WERI-Rb-1 (cell line): ENCODE results near the gene WNK2.

Experiments
- DNase-seq: peaks from one replicate; pipeline ENCODE4 v3.0.0-alpha.2; 2020
- H3K27ac ChIP-seq: fragments of 250-450 bp; sonication (Bioruptor Pico); 2 replicates; pipeline ENCODE4 v1.5.1; 2020; ENCODE audit warnings: mild to moderate bottlenecking, moderate library complexity
- H3K27me3 ChIP-seq: fragments of 250-450 bp; sonication (Bioruptor Pico); 2 replicates; pipeline ENCODE4 v1.5.1; 2021; ENCODE audit warnings: mild to moderate bottlenecking, low read depth, moderate library complexity; ENCODE audit not compliant: insufficient read depth, severe bottlenecking
- H3K36me3 ChIP-seq: fragments of 250-450 bp; sonication (Bioruptor Pico); 2 replicates; pipeline ENCODE4 v1.5.1; 2020; ENCODE audit warnings: mild to moderate bottlenecking, moderate library complexity
- H3K4me3 ChIP-seq: 2 replicates; pipeline ENCODE4 v1.5.1; 2011; ENCODE audit warnings: low read depth, mild to moderate bottlenecking, control low read depth, low read length
- H3K9me3 ChIP-seq: fragments of 250-450 bp; sonication (Bioruptor Pico); 2 replicates; pipeline ENCODE4 v1.5.1; 2021; ENCODE audit warnings: mild to moderate bottlenecking, moderate library complexity; ENCODE audit not compliant: severe bottlenecking
- CTCF ChIP-seq: IDR thresholded peaks from 2 replicates; pipeline ENCODE4 v1.5.1; 2011; ENCODE audit warnings: low read depth, mild to moderate bottlenecking, control low read depth, inconsistent platforms, low read length

WNK2 gene

DNA sequence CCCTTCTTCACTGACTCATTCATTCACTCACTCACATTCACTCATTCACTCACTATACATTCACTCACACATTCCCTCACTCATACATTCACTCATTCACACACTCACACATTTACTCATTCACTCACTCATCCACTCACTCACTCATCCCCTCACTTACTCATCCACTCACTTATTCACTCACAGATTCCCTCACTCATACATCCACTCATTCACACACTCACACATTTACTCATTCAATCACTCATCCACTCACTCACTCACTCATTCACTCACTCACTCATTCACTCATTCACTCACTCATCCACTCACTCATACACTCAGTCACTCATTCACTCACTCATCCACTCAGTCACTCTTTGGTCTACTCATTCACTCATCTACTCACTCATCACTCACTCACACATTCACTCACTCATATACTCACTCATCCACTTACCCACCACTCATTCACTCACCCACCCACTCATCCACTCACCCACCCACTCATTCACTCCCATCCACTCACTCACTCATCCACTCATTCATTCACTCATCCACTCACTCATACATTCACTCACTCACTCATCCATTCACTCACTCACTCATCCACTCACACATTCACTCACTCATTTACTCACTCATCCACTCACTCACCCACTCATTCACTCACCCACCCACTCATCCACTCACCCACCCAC lies 27.2 kb downstream of the WNK2 start:
- no peaks in the 10 kb centered on the region for H3K27me3 ChIP-seq
- H3K27ac ChIP-seq = no peak overlapping the region
- peaks cover 6% of the 10 kb centered on the region for H3K9me3 ChIP-seq
- DNase-seq = no peak
- TF ChIP-seq CTCF = no peak
- H3K36me3 ChIP-seq = peaks cover 5% of the 10 kb centered on the region
- no peak overlapping the region for H3K4me3 ChIP-seq

- no peak for TF ChIP-seq CTCF
- H3K27ac ChIP-seq = no peak overlapping the region
- DNase-seq = no peak
- H3K4me3 ChIP-seq = no peak overlapping the region
- no peaks in the 10 kb centered on the region for H3K27me3 ChIP-seq
- peaks cover 6% of the 10 kb centered on the region for H3K9me3 ChIP-seq
- peaks cover 5% of the 10 kb centered on the region for H3K36me3 ChIP-seq
These were observed 27.7 kb downstream of the WNK2 start for GRCh38 chr9:93211654-93212001.

GRCh38 chr9:93212409-93212808 lies 28.5 kb downstream of the WNK2 start:
- Histone ChIP-seq H3K4me3 (no peak overlapping the region), H3K27me3 (no peaks in the 10 kb centered on the region), H3K9me3 (peaks cover 6% of the 10 kb centered on the region), H3K27ac (no peak overlapping the region), H3K36me3 (peaks cover 5% of the 10 kb centered on the region)
- TF ChIP-seq CTCF = no peak
- no peak for DNase-seq

DNA sequence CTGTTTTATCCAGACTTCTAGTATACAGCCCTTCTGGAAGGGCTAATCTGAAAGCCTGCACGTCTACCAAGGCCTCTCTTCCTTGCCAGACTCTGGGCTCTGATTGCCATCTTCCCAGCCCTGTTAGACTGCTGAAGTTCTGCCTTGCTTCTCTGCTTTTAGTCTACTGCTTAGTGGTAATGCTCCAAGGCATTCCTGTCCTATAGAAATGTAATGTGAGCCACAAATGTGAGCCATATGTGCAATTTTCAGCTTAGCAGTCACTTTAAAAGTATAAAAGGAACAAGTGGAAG lies 32.1 kb downstream of the WNK2 start:
- no peak overlapping the region for H3K27ac ChIP-seq
- TF ChIP-seq CTCF = no peak
- no peaks in the 10 kb centered on the region for H3K27me3 ChIP-seq
- DNase-seq = no peak
- no peak overlapping the region for H3K4me3 ChIP-seq
- peaks cover 6% of the 10 kb centered on the region for H3K9me3 ChIP-seq
- peaks cover 5% of the 10 kb centered on the region for H3K36me3 ChIP-seq

GRCh38 chr9:93217706-93218105 lies 33.8 kb downstream of the WNK2 start:
- Histone ChIP-seq H3K4me3 (no peak overlapping the region), H3K27ac (no peak overlapping the region), H3K36me3 (no peaks in the 10 kb centered on the region), H3K9me3 (peaks cover 6% of the 10 kb centered on the region), H3K27me3 (no peaks in the 10 kb centered on the region)
- no peak for DNase-seq
- TF ChIP-seq CTCF = no peak

GRCh38 chr9:93218161-93218560 lies 34.2 kb downstream of the WNK2 start:
- Histone ChIP-seq H3K27me3 (no peaks in the 10 kb centered on the region), H3K9me3 (peaks cover 6% of the 10 kb centered on the region), H3K36me3 (no peaks in the 10 kb centered on the region), H3K27ac (no peak overlapping the region), H3K4me3 (no peak overlapping the region)
- DNase-seq = no peak
- TF ChIP-seq CTCF = no peak
